ENCODE measurements around the gene NOTCH4.
A peak's percentile ranks its signal among the peaks of the same experiment; 100 is the strongest.

NOTCH4 gene

DNA sequence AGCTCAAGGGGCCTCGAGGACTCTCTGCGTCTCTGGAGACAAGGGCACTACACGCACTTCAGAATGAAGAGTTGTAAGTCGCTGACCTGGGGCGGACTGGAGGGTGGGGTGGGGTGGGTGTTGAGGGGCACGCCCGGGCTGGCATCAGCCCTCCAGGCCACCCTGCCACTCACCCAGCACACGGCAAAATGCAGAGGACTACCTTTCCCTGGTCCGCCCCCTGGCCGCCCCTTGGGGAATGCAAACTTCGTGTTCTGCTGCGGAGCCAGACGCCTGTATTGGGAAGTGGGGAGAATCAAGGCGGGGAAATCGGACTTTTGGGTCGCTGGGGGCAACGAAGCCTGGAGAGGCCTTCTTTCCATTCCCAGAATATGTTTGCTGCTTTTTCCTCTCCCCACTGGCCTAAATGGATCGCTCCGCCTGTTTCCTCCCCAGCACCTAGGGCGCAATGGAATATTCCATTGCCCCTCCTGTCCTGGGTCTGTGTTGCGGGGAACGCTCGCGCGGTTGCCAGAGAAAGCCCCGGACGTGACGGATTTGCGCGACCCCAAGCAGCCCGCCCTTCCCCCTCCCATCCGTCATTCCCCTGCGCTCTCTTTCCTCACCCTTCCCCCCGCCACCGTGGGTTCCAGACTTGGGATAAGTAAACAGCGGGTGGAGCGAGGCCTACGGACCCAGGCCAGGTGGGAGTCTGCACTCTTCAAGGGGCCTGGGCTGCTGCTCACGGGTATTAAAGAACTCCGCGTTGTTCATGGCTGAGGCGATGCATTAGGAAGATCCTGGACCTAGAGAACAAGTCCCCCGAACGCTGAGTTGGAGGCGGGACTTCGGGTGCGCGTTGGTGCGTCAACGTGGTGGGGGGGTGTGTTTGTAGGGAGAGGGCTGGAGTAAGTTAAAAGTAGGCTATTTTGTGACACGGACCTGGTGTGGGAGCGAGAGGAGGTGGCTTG, 70.0 kb downstream of the NOTCH4 start, which contains the start of gene PPT2:
PPT2 (plus strand) TSS at position 578 of the 950 bp plus-strand sequence. CDS start 454 bp downstream, outside the sequence.
- Histone ChIP-seq H3K27me3 (ENCODE audit: control insufficient read depth, insufficient read depth, low read length) (peaks cover 41% of the 10 kb centered on the region), H3K36me3 (ENCODE audit: control insufficient read depth, insufficient read depth, low read length) (peaks cover 32% of the 10 kb centered on the region), H3K9ac (ENCODE audit: low read depth, low read length) (peak within 1 kb of the TSS; percentile 90), H3K27ac (ENCODE audit: low read depth, low read length) (peak within 1 kb of the TSS; percentile 94), H3K9me3 (ENCODE audit: control insufficient read depth, insufficient read depth, low read length) (no peaks in the 10 kb centered on the region), H3K4me1 (ENCODE audit: control insufficient read depth, insufficient read depth, low read length) (peaks cover 27% of the 10 kb centered on the region), H3K4me3 (ENCODE audit: low read depth, low read length) (peak within 1 kb of the TSS; percentile 97)

DNA sequence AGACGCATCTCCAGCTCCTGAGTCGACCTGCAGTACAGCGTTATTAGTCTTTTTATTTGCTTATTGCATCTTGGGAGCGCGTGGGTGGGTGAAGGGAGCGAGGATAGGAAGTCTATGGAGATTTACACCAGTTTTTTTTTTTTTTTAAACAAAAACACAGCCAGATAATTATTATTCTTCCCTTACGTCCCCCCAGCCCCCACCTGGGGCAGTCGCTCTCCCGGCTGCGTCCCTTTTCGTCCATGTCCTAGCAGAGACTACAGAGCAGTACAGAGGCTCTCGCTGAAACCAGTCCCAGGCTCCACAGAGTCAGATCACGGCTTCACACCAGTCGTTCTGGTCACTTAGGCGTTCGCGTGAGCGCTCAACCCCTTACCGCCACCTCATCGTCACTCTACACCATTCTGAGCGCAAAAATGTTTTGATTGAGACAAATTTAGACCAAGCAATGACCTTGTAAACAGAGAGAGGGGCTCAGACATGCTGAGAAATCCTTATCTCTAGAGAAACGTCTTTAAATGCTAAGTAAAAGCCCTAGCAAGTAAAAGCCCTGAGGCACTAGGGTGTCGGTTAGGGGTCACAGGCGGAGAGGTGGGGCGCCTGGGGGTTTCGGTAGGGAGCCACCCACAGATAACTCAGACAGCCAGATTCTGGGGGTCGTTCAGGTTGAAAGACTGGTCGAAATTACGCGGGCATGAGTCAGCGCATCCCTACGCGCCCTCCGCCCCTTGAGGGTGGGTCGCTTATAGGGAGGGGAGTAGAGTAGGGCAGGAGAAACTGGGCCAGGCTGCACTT, 70.9 kb downstream of the NOTCH4 start:
- peak overlapping the region; percentile 58; the same call in 1 of the 2 replicates for H3K9ac ChIP-seq (ENCODE audit: low read depth, low read length)
- H3K36me3 ChIP-seq (ENCODE audit: control insufficient read depth, insufficient read depth, low read length): peaks cover 24% of the 10 kb centered on the region
- H3K4me1 ChIP-seq (ENCODE audit: control insufficient read depth, insufficient read depth, low read length): peaks cover 27% of the 10 kb centered on the region
- H3K9me3 ChIP-seq (ENCODE audit: control insufficient read depth, insufficient read depth, low read length): no peaks in the 10 kb centered on the region
- H3K27me3 ChIP-seq (ENCODE audit: control insufficient read depth, insufficient read depth, low read length): peaks cover 41% of the 10 kb centered on the region
- H3K27ac ChIP-seq (ENCODE audit: low read depth, low read length): peak overlapping the region; percentile 94
- H3K4me3 ChIP-seq (ENCODE audit: low read depth, low read length): peak overlapping the region; percentile 97

DNA sequence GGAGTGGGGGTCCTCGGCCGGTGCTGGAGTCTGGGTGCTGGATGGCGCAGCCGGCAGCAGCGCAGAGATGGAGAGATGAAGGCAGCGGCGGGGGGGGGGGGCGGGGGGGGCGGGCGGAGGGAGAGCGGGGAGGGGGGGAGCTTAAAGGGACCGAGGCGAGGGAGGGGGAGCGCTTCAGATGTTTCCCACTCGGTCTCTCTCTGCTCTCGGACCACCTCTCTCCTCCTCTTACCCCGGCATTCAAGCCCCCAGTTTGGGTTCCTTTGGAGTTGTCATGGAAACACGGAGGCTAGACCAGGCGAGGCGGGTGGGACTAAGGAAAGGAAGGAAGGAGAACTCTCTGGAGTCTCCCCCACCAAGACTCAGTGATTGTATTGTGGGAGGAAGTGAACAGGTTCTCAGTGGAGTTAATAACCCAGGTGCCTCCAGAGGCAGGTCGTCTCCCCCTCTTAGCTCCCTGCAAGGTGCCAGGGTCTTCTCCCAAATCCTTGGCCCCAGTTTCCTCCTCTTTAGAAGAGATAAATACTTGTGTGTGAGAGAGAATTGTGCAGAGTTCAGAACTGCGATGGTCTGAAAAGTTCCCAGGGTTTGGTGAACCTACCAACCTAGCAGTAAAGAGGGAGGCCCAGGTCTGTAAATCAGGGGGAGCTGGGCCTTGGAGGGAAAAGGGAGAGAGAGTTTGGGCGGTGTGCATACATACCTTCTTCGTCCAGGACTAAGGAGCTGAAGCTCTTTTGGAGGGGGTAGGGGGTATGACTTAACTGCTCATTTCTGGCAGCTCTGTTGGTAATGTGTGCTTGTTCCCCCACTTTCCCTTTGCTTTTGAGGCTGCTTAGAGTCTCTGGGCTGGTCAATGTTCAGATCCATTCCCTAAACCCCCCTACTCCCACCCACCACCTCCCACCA, 71.8 kb downstream of the NOTCH4 start, which contains the start of gene PRRT1:
PRRT1 (minus strand) TSS at position 77 of the 906 bp plus-strand sequence. CDS start 112 bp downstream, outside the sequence.
- peak within 1 kb of the TSS; percentile 94 for H3K27ac ChIP-seq (ENCODE audit: low read depth, low read length)

DNA sequence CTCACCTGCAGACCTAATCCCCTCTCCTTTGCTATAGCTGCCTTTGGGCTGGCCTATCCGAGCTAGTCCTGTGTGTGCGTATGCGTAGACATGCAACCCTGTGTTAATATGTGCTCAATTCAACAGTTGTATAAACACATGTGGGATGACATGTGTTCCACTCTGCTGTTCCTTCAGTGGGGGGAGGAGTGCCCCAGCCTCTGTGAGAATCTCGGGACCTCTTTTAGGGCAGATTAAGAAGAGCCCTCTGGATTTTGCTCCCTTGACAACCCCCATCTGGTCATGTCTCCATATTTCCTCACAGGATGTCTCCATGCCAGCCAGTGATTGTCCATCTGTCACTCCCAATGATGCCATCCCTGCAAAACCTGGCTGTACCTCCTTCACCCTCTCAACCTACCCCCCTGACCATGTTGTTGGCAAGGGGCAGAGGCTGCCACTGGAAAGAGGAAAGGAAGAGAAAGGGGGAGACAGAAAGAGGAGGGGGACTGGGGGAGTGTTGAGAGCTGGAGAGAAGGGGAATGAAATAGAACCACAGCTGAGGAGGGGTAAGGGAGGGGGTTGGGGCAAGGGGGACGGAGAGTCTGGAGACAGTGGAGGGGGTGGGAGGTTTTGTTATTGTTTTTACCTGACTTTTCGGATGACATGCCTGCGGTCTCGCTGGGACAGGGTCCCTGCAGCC, 72.5 kb downstream of the NOTCH4 start:
- no peak overlapping the region for H3K9ac ChIP-seq (ENCODE audit: low read depth, low read length)
- H3K27ac ChIP-seq (ENCODE audit: low read depth, low read length): no peak overlapping the region

More for the DNA sequence above, 71.8 kb downstream of the NOTCH4 start, which contains the start of gene PRRT1:
- Histone ChIP-seq H3K9ac (ENCODE audit: low read depth, low read length) (no peak within 1 kb of the TSS), H3K9me3 (ENCODE audit: control insufficient read depth, insufficient read depth, low read length) (no peaks in the 10 kb centered on the region), H3K36me3 (ENCODE audit: control insufficient read depth, insufficient read depth, low read length) (peaks cover 15% of the 10 kb centered on the region), H3K4me1 (ENCODE audit: control insufficient read depth, insufficient read depth, low read length) (peaks cover 27% of the 10 kb centered on the region), H3K27me3 (ENCODE audit: control insufficient read depth, insufficient read depth, low read length) (peaks cover 41% of the 10 kb centered on the region), H3K4me3 (ENCODE audit: low read depth, low read length) (peak within 1 kb of the TSS; percentile 97)

DNA sequence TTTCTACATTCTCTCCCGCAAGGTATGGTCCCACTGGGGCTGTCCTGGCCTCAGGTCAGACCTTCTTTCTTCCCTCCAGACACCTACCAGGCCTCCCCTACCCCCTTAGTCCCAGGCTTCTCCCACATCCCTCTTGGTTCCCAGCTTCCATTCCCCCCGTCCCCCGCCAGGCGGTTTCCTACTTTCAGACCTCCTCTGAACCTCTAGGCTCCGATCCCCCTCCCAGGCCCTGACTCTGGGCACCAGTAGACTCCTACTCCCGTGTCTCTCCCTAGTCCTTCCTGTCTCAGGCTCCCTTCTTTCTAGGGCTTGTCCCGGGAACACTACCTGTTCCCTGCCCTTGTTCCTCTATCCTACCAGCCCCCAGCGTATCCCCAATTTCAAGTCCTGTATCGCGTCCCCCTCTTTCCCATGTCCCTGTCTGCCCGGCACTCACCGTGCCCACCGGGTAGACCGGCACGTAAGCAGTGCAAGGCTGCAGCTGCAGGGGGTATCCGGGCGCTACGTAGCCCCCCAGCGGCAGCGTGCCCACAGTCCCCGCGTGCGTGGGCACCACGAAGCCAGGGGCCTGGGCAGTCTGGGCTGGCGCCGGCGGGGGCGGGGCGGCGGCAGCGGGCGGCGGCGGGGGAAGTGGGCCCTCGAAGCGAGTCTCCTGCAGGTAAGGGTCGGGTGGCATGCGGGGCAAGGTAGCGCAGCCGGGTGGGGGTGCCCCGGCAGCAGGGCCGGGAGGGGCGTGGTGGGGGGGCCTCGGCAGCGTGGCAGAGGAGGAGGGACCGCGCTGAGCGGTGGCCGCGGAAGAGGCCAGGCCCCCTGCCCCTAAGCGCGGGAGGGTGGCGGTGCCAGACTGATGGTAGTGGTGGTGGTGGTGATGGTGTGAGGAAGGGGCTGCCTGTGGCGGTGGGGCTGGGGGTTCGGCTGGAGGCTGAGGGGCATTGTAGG, 73.7 kb downstream of the NOTCH4 start:
- H3K36me3 ChIP-seq (ENCODE audit: control insufficient read depth, insufficient read depth, low read length): peaks cover 1% of the 10 kb centered on the region; the same call in 1 of the 2 replicates
- no peak overlapping the region for H3K9ac ChIP-seq (ENCODE audit: low read depth, low read length)
- peaks cover 41% of the 10 kb centered on the region for H3K27me3 ChIP-seq (ENCODE audit: control insufficient read depth, insufficient read depth, low read length)
- H3K27ac ChIP-seq (ENCODE audit: low read depth, low read length): no peak overlapping the region
- H3K4me3 ChIP-seq (ENCODE audit: low read depth, low read length): peak overlapping the region; percentile 57
- H3K9me3 ChIP-seq (ENCODE audit: control insufficient read depth, insufficient read depth, low read length): no peaks in the 10 kb centered on the region
- H3K4me1 ChIP-seq (ENCODE audit: control insufficient read depth, insufficient read depth, low read length): peaks cover 39% of the 10 kb centered on the region

More for the DNA sequence above, 72.5 kb downstream of the NOTCH4 start:
- H3K36me3 ChIP-seq (ENCODE audit: control insufficient read depth, insufficient read depth, low read length): peaks cover 8% of the 10 kb centered on the region
- H3K9me3 ChIP-seq (ENCODE audit: control insufficient read depth, insufficient read depth, low read length): no peaks in the 10 kb centered on the region
- H3K4me1 ChIP-seq (ENCODE audit: control insufficient read depth, insufficient read depth, low read length): peaks cover 33% of the 10 kb centered on the region
- peak overlapping the region; percentile 36; the same call in 1 of the 2 replicates for H3K4me3 ChIP-seq (ENCODE audit: low read depth, low read length)
- H3K27me3 ChIP-seq (ENCODE audit: control insufficient read depth, insufficient read depth, low read length): peaks cover 41% of the 10 kb centered on the region

DNA sequence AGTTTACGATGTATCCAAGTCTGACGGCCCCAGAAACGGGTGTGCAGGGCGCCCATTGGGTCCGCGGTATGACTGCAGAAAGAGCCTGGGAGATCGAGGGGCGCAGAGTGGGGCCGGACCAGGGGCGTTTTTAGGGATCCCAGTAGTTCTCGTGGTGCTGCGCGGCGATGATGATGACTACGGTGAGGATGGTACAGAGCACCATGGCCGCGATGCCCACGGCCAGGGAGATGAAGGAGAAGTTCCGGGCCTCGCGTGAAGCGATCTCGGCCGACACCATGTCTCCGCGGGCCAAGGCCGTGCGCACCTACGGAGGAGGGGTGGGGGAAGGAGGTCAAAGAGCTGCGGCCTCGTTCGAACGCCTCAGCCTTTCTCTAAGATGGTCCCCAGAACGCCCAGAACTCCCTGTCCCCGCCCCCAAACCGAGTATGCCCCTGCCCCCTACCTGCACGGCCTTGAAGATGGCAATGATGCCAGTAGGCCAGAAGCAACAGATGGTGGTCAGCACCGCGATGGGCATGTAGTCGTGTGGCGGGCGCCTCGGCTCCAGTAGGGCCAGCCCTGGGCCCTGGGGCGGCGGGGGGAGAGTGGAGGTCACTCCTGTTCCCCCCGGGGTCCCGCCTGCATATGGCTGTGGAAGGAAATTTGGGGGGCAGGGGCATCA, 74.6 kb downstream of the NOTCH4 start:
- H3K27me3 ChIP-seq (ENCODE audit: control insufficient read depth, insufficient read depth, low read length): peaks cover 41% of the 10 kb centered on the region

DNA sequence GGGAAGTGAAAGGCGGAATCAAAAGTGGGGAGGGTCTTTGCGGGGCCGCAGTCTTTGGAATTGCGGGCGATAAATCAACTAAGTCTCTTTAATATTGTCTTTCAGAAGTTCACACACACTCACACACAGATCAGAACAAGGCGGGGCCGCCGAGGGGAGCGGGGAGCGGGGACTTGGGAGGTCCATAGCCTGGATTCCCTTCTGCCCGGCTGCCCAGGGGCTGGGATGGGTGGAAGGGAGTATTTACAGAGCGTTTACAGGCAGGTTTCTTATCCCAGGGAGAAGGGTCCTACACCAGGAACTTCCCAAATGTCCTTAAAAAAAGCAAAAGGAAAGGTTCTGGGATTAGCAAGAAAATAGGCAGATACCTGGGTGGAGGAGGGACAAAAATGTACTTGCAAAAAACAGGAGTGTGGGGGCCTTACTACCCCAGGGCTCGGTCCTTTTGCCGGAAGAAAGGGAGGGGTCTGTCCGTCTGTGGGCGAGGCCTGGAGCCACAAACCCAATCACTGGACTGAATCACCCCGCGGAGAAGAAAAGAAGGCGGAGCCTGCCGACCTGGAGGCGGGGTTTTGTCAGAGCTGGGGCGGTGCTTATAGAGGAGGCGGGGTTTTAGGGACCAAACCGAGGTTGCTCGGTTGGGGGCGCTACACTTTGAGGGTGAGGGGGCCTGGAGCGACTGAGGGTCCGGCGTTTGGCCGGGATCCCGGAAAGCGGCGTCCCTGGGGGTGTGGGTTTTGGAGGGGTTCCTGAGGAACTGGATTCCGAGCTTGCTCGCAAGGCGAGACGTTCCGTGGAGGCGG, 75.4 kb downstream of the NOTCH4 start:
- peaks cover 41% of the 10 kb centered on the region for H3K27me3 ChIP-seq (ENCODE audit: control insufficient read depth, insufficient read depth, low read length)
- no peak overlapping the region for H3K27ac ChIP-seq (ENCODE audit: low read depth, low read length)
- peak overlapping the region; percentile 61 for H3K4me3 ChIP-seq (ENCODE audit: low read depth, low read length)
- H3K4me1 ChIP-seq (ENCODE audit: control insufficient read depth, insufficient read depth, low read length): peaks cover 39% of the 10 kb centered on the region
- no peaks in the 10 kb centered on the region for H3K36me3 ChIP-seq (ENCODE audit: control insufficient read depth, insufficient read depth, low read length)
- no peaks in the 10 kb centered on the region for H3K9me3 ChIP-seq (ENCODE audit: control insufficient read depth, insufficient read depth, low read length)
- no peak overlapping the region for H3K9ac ChIP-seq (ENCODE audit: low read depth, low read length)

More for the DNA sequence above, 74.6 kb downstream of the NOTCH4 start:
- Histone ChIP-seq H3K27ac (ENCODE audit: low read depth, low read length) (no peak overlapping the region), H3K9me3 (ENCODE audit: control insufficient read depth, insufficient read depth, low read length) (no peaks in the 10 kb centered on the region), H3K4me1 (ENCODE audit: control insufficient read depth, insufficient read depth, low read length) (peaks cover 39% of the 10 kb centered on the region), H3K4me3 (ENCODE audit: low read depth, low read length) (peak overlapping the region; percentile 61), H3K9ac (ENCODE audit: low read depth, low read length) (no peak overlapping the region), H3K36me3 (ENCODE audit: control insufficient read depth, insufficient read depth, low read length) (no peaks in the 10 kb centered on the region)

DNA sequence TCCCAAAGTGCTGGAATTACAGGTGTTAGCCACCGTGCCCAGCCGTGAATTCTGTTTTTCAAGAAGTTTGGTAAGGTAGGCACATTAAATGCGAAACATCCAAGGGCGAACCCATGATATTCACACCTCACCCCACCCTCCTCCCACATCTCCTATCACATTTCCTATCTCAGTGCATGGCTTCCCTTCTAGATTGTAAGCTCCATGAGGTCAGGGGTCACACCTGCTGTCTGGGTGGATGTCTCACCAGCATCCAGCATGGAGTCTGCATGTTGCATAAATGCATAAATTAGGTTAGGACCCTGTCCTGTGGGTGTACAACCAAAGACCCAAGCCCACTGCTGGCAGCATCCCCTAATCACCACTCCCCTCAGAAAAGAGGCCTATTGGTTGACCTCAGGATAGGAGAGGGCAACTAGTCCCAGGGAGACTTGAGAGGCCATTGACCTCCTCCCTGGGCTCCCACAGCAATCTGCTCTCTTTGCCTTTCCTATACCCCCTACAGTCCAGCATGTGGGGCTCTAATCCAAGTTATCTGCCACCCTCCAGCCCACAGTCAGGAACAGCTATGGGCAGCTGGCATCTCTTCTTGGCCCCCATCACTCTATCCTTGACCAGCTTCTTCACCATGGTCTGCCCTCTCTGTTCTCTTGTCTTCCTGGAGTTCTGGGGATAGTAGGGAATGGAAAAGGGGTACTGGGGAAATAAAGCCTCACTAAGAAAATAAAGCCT, 76.3 kb downstream of the NOTCH4 start:
- Histone ChIP-seq H3K27me3 (ENCODE audit: control insufficient read depth, insufficient read depth, low read length) (peaks cover 36% of the 10 kb centered on the region), H3K4me1 (ENCODE audit: control insufficient read depth, insufficient read depth, low read length) (peaks cover 32% of the 10 kb centered on the region), H3K27ac (ENCODE audit: low read depth, low read length) (no peak overlapping the region)

More for the DNA sequence above, 76.3 kb downstream of the NOTCH4 start:
- peak overlapping the region; percentile 56; the same call in 1 of the 2 replicates for H3K4me3 ChIP-seq (ENCODE audit: low read depth, low read length)
- no peak overlapping the region for H3K9ac ChIP-seq (ENCODE audit: low read depth, low read length)
- H3K36me3 ChIP-seq (ENCODE audit: control insufficient read depth, insufficient read depth, low read length): no peaks in the 10 kb centered on the region
- H3K9me3 ChIP-seq (ENCODE audit: control insufficient read depth, insufficient read depth, low read length): no peaks in the 10 kb centered on the region

Measured in HUES48 (cell line).